Fibroblast of upper back skin (primary cell): Measurements from ENCODE around the gene GUCY1A2.
"Not testable (repeated sequence)": the region's sequence is repeated elsewhere in the genome, so short reads cannot be mapped to it uniquely, and the experiment has no call there.

Experiments used
- DNase-seq: peaks from one replicate; pipeline ENCODE4 v3.0.0-alpha.2; 2013

GUCY1A2 gene

DNA sequence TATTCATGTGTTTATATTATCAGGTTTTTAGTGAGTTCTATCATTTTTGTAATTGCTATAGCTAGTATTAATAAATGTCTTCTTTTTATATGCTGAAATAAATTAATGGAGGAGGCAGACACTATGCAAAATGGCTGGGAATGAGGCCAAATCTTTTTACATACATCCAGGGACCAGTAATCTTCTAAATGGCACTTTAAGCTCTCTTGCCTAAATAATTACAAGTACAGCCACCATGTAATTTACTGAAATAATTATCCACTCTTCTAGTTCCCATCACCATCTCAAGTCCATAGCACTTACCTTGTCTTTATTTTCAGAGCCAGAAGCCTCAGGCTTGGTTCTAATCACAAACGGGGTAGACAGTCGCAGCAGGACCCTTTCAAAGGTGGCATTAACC lies 79.1 kb downstream of the GUCY1A2 start:
- DNase-seq = no peak

DNA sequence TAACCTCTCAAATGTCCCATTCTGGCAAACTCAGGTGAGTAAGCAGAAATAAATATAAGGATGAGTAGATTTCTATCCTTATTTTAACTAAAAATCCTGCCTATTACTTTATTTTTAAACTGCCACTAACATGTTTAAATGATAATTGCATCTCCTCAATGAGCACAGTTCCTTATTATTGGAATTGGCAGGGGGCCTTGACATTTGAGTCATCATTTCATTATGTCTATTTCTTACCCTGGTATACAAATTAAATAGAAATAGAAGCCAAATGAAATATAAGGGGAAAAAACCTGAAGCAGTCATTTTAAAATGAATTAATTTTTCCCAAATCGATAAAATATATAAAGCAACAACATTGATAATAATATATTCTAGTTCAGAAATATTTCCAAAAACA lies 81.2 kb downstream of the GUCY1A2 start:
- peak; percentile 42 for DNase-seq

DNA sequence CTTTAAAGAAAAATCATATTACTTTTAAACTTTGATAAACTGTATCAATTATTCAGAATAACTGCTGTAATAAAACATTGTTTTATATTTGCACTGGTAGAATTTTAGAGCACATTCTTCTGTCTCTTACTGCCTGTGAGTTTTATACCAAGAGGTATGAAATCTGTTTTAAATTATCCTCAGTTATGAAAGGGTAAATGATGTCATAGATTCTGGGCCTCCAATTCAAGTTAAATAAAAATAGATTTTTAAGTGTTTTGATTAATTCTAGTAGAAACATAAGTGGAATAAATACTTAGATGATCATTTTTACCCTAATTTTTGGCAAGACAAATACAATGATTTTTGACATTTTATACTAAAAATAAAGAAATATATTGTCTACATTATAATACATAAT lies 93.0 kb downstream of the GUCY1A2 start:
- DNase-seq = peak; percentile 74

DNA sequence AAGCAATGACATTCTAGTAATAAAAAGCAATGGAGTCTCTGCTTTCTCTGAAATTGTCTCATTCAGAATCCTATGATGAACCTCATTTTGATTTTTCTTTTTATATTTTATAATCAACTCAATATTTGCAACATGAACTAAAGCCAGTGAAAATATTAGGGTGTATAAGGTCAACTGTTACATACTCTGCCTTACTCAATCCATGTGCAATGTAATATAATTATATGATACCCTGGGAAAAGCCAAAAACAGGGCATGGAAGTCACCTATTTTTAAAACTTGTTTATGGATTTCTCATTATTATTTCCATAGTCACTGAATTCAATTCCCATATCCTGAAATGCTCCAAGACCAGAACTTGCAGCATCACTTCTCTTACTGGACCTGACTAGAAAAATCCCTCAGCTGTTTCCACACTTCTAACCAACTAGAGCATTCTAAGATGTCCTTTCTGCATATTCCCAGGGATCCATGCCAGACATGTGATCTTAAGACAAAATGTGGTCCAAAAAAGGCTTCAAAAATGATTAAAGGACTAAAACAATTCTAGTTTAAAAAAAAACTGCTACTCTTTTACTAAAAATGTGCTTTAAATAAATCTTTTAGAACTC lies 97.3 kb downstream of the GUCY1A2 start:
- no peak for DNase-seq

DNA sequence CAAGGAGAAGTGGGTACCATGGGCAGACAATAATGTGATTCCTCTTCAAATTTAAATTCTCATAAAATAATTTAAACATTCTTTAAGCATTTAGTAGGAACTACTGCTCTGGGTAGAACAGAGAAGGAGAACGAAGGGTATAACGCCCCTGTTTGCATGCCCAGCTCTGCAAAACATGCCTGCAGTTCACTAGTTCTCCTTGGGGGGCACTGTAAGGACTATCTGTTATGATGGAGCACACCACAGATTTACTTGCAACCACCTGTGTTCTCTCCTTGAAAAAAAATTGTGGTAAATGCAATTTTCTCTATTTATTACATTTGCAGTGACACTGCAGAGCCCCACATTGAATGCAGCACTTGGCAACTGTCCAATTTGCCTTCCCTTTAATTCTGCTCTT lies 100.3 kb downstream of the GUCY1A2 start:
- DNase-seq = no peak

DNA sequence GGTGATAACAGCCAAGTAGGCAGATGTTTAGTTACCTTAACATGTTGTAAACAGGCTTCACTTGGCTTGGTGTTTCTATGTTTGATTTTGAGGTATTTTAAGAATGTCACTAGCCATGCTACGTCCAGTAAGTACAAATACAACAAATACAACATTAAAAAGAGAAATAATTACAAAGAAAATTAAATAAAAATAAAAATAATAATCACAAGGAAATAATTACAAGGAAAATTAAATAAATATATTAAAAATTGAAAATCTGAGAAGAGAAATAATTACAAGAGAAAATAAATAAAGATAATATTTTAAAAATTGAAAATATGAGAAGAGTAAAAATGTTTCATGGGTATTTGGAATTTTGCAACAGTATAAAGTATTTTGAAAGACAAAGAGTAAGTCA lies 103.9 kb downstream of the GUCY1A2 start:
- no peak for DNase-seq

DNA sequence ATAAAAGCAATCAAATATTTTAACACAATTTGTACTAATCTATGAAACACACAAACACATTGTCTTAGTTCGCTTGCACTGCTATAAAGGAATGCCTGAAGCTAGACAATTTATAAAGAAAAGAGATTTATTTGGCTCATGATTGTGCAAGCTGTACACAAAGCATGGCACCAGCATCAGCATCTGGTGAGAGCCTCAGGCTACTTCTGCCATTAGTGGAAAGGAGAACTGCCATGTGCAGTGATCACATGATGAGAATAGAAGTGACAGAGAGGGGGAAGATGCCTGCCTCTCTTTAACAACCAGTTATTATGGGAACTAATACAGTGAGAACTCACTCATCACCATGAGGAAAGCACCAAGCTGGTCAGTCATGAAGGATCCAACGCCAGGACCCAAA lies 105.1 kb downstream of the GUCY1A2 start:
- DNase-seq = no peak

DNA sequence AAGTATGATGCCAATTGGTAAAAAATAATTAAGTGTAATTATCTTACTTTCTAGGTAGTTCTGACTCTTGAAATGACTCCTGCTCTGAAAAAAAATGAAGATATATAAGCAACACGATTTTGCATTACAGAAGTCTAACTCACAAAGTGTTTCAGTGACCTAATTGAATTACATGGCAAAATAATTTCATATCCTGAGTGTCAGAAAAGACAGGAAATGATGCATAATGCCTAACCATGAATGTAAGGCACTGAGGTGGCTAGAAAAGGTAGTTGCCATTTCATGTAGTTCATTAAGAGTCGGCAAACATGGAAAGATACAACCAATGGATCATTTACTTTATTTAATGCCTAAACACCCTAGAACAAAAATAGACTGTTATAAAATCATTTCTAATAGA lies 113.5 kb downstream of the GUCY1A2 start:
- DNase-seq = no peak

DNA sequence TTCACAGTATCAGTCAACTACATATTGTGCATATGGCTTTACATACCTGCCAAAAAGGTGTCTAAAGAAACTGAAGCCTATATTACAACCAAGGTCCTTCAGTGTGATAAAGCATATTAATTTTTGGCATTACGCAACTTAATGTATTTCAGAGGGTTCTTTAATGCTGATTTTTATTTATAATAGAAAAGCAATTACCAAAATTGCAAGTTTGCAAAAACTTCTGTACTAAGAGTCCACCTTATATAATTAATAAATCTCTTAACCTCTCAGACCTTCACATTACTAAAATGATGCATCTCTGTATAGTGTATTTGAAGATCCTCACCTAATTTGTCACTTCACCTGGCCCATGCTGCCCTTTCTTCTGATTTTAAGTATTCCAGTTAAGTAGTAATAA lies 128.6 kb downstream of the GUCY1A2 start:
- DNase-seq = no peak

DNA sequence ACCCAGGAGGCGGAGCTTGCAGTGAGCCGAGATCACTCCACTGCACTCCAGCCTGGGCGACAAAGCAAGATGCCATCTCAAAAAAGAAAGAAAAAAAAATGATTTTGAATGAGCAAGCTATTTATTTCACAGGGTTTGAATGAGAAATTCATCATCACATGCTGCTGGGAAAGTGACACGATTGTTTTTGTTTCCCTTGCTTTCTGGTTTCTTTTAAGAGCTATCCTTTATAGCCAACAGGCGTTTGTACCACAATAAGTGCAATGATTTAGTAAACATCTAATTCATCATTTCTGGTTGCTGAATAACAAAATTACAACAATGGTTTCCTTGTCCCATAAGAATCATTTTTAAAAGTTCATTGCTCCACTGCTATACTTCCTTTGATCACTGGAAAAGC lies 129.9 kb downstream of the GUCY1A2 start:
- no peak for DNase-seq

DNA sequence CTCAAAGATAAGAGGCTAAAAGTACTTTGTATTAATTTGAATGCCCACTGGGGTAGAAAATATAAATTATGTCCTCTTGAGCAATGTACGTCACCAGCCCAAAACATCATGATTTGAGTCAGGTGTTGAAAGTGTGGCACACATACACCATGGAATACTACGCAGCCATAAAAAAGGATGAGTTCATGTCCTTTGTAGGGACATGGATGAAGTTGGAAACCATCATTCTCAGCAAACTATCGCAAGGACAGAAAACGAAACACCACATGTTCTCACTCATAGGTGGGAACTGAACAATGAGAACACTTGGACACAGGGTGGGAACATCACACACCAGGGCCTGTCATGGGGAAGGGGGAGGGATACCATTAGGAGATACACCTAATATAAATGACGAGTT lies 134.6 kb downstream of the GUCY1A2 start:
- not testable (repeated sequence) for DNase-seq

DNA sequence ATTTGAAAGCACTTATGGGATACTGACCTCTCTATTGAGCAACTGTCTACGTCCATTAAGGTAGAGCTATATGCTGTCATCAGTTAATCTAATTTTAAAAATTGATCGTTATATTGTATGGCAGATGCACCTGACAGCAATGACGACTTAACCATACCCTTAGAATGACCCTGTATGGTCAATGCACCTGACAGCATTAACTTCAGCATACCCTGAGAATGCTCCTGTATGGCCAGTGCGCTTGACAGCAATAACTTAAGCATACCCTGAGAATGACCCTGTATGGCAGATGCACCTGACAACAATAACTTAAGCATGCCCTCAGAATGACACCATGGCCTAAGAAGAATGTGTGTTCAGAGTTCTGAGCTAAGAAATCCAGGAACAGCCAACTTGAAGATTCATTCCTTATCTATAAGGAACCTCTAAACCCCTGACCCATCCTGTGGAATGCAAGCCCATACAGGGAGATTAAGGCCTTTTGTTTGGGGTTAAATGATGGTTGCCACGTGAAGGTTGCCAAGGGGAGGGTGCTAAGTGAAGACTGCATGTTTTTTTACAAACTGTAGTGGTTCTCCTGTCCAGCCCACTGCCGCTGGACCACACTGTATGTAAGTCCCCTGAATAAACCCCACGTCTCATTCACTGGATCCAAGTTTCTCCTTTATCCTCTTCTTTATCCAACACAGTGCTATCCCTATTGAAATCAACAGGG lies 138.3 kb downstream of the GUCY1A2 start:
- no peak for DNase-seq

DNA sequence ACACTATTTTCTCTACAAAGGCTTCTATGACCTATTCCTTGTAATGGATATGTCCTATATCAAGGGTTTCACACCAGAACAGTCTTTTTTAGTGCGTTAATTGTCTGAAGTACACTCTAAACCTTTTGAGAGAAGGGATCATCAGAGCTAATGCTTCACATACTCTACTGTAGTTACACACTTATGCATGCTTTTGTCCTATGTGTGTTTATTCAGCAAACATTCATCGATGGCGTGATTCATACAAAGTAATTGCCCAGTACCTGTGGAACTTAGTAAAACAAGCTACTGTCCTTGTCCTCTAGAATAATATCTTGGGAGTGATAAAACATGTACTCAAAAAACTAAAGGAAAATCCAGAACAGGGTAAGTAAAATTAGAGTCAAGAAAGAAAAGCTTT lies 139.2 kb downstream of the GUCY1A2 start:
- DNase-seq = no peak

DNA sequence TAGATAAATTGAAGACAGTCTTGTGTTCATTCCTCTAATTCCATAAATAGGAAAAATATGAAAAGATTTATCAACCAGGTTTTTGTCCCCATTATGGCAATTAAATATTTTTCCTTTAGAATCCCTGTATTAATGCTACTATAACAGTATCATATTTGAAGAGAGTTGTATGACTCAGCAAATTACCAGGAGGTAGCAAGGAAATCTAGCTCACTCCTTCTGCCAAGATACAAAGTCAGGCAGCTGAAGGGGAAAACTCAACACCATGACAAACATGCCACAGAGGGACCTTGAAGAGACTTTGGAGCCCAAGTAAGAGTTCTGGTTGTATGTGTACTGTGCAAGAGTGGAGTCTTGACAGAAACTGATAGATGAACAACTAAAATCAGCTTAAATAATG lies 143.3 kb downstream of the GUCY1A2 start:
- peak; percentile 29 for DNase-seq

DNA sequence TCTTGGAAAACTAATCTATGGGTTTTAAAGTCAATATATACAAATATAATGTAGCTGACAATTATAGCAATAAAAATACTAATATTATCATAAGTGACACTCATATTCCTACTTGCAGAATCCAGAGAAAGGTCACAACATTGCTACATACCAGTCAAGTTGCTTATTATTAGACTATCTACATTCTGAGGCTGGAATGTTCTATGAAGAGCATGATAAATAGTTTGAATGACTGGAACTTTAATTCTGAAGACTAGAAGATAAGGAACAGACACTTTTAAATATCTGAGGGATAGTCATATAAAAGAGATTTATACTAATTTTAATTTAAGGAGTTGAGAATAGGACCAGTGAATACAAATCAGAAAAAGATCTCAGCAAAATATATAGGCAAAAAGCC lies 146.0 kb downstream of the GUCY1A2 start:
- no peak for DNase-seq

DNA sequence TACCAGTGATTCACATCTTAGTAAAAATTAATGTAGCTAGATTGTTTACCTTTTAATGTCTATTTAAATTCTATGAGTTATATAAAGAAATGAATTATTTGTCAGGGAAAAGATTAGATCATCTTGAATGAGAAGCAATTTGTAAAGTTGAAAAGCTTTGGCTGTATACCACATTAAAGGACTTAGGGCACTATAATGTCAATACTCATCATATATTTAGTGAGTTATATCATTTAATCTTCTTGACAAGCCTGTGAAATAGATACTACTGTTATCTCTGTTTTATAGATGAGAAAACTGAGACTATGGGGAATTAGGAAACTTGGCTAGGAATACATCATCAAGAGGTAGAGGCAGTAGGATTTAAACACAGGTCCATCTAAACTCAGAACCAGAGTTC lies 160.1 kb downstream of the GUCY1A2 start:
- no peak for DNase-seq

DNA sequence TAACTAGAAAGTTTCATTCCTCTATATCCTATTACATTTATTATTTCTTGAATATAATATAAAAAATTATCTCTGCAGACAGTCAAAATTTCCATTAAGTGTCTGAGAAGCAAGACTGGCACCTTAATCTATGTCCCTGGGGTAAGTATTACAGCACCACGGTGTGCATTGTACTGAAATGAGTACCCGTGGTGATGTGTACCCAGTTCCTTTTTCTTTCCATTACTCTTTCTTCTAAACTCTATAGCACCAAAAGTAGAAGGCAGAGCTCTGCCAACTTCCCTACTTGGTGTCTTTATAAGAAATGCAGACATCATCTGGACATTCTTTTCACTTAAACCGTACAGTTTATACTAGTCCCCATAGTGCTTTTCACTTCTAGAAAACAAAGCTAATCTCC lies 161.7 kb downstream of the GUCY1A2 start:
- DNase-seq = no peak

DNA sequence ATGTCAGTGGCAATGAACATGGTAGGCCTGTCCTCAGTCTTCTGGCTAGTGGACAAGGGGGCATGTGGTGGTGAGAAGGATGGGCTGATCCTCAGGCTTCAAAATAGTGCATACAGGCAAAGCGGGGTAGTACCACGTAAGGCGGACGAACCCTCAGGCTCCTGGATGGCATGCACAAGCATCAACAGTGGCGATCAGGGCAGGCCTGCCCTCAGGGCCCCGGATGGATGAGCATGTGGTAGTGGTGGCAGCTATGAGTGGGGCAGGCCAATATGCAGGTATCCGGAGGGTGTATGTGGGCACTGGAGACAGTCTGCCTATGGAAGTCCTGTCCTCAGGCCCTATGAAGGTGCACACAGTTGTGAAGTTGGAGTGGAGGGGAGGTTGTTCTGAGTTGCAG lies 163.8 kb downstream of the GUCY1A2 start:
- no peak for DNase-seq

DNA sequence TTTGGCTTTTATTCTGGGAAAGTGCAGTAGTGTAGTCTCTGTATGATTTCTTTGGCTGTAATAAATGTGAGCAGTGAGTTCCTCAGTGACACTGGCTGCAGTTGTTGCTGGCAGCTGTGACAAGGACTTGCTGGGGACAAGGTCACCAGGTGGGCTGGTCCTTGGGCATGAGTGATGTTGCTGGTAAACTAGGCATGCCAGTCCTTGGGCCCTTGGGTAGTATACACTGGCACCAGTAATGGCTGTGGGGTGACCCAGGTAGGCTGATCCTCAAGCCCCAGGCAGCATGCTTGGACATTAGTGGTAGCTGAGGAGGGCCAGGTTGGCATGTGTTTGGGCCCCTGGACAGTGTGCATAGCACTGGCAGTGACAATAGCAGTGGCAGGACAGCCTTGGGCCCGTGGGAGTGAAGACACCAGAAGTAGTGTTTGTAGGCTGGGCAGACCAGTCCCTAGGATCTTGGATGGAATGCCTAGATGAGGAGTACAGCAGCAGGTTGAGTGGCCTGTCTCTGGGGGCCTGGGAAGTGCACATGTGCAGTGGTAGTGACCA lies 164.3 kb downstream of the GUCY1A2 start:
- no peak for DNase-seq

DNA sequence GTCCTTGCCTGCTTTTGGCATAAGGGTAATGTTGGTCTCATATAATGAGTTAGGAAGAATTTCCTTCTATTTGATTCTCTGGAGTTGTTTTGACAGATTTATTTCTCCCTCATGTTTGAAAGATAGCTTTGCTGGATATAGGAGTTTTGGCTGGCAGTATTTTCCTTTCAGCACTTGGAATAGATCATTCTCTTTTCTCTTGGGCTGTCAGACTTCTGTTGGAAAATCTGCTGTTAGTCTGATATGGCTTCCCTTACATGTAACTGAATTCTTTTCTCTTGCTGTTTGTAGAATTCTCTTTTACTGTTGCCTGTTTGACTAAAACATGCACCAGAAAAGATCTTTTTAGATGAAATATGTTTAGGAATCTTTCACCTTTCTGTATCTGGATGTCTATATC lies 165.5 kb downstream of the GUCY1A2 start:
- no peak for DNase-seq

DNA sequence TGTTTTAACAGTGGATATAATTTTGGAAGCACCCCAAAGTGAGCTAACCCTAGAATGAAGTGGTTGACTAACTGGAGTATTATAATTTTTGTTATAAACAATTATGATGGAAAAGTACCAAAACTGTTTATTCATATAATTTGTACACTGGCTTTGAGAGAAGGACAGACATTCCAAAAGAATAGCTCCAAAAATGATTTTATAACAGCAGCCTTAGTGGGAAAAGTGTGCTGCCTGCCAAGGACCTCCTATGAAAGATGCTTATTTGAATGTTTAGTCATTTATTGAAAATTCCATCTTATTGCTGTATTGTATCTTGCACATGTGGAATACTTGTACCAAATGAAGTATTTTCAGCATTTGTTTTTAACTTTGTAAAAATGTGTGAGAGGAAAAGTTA lies 169.8 kb downstream of the GUCY1A2 start:
- no peak for DNase-seq

DNA sequence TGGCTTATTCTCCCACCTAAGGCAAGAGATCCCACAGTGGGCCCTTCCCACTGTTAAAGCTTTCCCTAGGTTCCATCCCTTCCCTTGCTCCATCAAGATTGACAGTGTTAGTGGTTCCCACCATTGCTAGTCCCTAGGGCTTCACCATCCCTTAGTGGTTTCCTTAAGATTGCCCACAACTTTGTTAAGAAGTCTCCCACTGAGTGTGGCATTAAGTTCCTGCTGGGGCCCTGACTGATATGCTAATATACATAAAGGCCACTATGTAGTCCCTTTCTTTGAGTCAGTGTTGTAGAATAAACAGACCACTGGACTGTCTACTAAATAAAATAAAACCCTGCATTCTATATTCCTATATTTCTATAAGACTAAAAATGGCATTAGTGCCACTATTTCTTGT lies 176.1 kb downstream of the GUCY1A2 start:
- DNase-seq = no peak

DNA sequence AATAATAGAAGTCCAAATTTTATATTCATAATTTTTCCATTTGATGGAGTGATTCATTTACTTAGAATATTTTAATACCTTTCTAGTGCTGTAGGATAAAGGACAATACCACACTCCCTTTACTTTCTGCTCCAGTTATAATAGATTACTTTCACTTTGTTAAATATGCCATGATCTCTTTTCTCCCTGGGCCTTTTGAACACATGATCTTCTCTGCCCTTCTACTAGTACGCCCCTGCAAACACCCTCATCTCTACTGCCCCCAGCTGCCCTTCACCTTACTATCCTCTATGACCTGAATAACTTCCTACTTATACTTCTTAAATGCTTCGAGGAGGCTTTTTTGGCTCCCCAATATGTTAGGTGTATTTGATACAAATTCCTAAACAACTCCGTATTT lies 177.3 kb downstream of the GUCY1A2 start:
- DNase-seq = no peak

DNA sequence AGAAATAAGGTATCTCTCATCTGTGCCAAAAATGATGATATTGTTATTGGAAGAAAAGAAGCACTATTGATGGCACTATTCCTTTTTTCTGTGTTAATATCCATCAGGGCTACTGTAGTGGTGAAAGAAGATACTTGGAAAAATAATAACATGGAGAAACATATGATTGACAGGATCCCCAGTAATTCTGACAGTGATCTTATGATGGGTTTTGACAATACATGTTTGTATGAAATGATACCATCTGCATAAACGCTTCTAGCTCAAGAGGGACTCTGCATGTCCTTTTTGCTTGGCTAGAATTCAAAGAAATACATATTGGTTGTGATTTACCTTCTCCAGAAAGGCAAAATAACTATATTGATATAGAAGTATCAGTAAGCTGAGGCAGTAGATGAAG lies 178.1 kb downstream of the GUCY1A2 start:
- DNase-seq = no peak

DNA sequence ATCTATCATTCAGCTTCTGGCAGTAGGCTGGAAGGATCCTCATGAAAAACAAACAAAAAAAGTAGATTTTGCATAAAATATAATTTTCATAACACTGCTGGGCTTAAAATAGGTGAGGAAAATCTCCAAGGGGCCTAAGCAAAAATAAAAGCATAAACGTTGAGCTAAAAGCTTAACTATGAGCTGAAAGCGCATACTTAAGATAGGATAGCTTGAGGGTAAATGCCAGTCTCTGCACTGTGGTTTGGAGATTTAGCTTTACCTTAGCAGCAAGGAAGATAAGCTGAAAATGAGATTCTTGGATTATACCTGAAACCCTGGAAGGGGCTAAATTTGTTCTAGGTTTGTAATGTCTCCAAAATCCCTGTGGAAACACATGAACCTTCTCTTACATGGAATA lies 183.7 kb downstream of the GUCY1A2 start:
- no peak for DNase-seq
